WTC11 (cell line): ENCODE data around the gene AQP11. TPM values are rescaled to one million over a fixed set of nuclear protein-coding genes. Genes with fewer than 3 reads are reported as not detected.

ENCODE experiments used
- ATAC-seq: fragments of 200-7000 bp; cut with Tn5 transposase; 2 replicates; pipeline ENCODE4 v1.10.0; 2021; ENCODE audit warnings: mild to moderate bottlenecking, moderate library complexity
- CTCF ChIA-PET: fragments of 300-600 bp; sonication (Branson Sonifier 250); formaldehyde crosslinking; loops from one replicate; lab custom pipeline; 2021; ENCODE audit warnings: antibody characterized with exemption; lab: Charles Lee
- POLR2A ChIA-PET: fragments of 350-600 bp; sonication (Branson Sonifier 250); formaldehyde crosslinking; loops from one replicate; lab custom pipeline; 2021; ENCODE audit warnings: antibody characterized with exemption; lab: Charles Lee
- DNase-seq: peaks from one replicate; pipeline ENCODE4 v3.0.0; 2021; ENCODE audit warnings: low spot score
- H3K27ac Mint-ChIP-seq: 2 replicates; pipeline ENCODE4 v1.8.0; 2021; ENCODE audit warnings: mixed read lengths
- H3K27me3 Mint-ChIP-seq: 2 replicates; pipeline ENCODE4 v1.8.0; 2021; ENCODE audit warnings: low read depth, mild to moderate bottlenecking, moderate library complexity, mixed read lengths
- H3K36me3 Mint-ChIP-seq: 2 replicates; pipeline ENCODE4 v1.8.0; 2021; ENCODE audit warnings: mixed read lengths
- H3K4me1 Mint-ChIP-seq: 2 replicates; pipeline ENCODE4 v1.8.0; 2022; ENCODE audit warnings: mixed read lengths
- H3K4me3 Mint-ChIP-seq: 2 replicates; pipeline ENCODE4 v1.8.0; 2021; ENCODE audit warnings: mild to moderate bottlenecking, moderate library complexity, mixed read lengths
- H3K9me3 Mint-ChIP-seq: 2 replicates; pipeline ENCODE4 v1.8.0; 2021; ENCODE audit warnings: mixed read lengths
- ARID4B ChIP-seq: sonication (generic); formaldehyde crosslinking; IDR thresholded peaks from 2 replicates; pipeline ENCODE4 v1.8.0; 2023; ENCODE audit warnings: missing genetic modification reagents, mild to moderate bottlenecking, borderline replicate concordance
- ATF1 ChIP-seq: sonication (generic); formaldehyde crosslinking; IDR thresholded peaks from 2 replicates; pipeline ENCODE4 v1.8.1; 2023; ENCODE audit warnings: mild to moderate bottlenecking, moderate library complexity, missing genetic modification reagents
- CREM ChIP-seq: sonication (generic); formaldehyde crosslinking; IDR thresholded peaks from 2 replicates; pipeline ENCODE4 v1.8.1; 2022; ENCODE audit warnings: mild to moderate bottlenecking, missing genetic modification reagents, moderate library complexity
- EMX1 ChIP-seq: fragments of 250-450 bp; sonication (Bioruptor Pico); IDR thresholded peaks from 2 replicates; pipeline ENCODE4 v1.8.0; 2021; ENCODE audit warnings: mild to moderate bottlenecking
- ESRRA ChIP-seq: sonication (generic); formaldehyde crosslinking; IDR thresholded peaks from 2 replicates; pipeline ENCODE4 v1.8.1; 2022; ENCODE audit warnings: mild to moderate bottlenecking, missing genetic modification reagents, borderline replicate concordance
- FOXJ3 ChIP-seq: sonication (generic); formaldehyde crosslinking; IDR thresholded peaks from 2 replicates; pipeline ENCODE4 v1.9.0; 2021; ENCODE audit warnings: missing genetic modification reagents, mild to moderate bottlenecking, borderline replicate concordance
- FOXK1 ChIP-seq: sonication (generic); formaldehyde crosslinking; IDR thresholded peaks from 2 replicates; pipeline ENCODE4 v1.8.0; 2022; ENCODE audit warnings: mild to moderate bottlenecking, moderate library complexity, missing genetic modification reagents
- FOXP1 ChIP-seq: sonication (generic); formaldehyde crosslinking; IDR thresholded peaks from 2 replicates; pipeline ENCODE4 v1.8.0; 2022; ENCODE audit warnings: missing genetic modification reagents, mild to moderate bottlenecking, moderate library complexity, borderline replicate concordance
- GABPB1 ChIP-seq: sonication (generic); formaldehyde crosslinking; IDR thresholded peaks from 2 replicates; pipeline ENCODE4 v1.8.1; 2023; ENCODE audit warnings: mild to moderate bottlenecking, missing genetic modification reagents
- HMGXB4 ChIP-seq: sonication (generic); formaldehyde crosslinking; IDR thresholded peaks from 2 replicates; pipeline ENCODE4 v1.8.1; 2023; ENCODE audit warnings: mild to moderate bottlenecking, moderate library complexity, missing genetic modification reagents
- IRF1 ChIP-seq: sonication (generic); formaldehyde crosslinking; IDR thresholded peaks from 2 replicates; pipeline ENCODE4 v1.8.0; 2023; ENCODE audit warnings: missing genetic modification reagents
- IRF2 ChIP-seq: sonication (generic); formaldehyde crosslinking; IDR thresholded peaks from 2 replicates; pipeline ENCODE4 v1.8.0; 2022; ENCODE audit warnings: low read depth, missing genetic modification reagents, borderline replicate concordance
- NR3C1 ChIP-seq: sonication (generic); formaldehyde crosslinking; conservative IDR thresholded peaks from 2 replicates; pipeline ENCODE4 v1.8.1; 2023; ENCODE audit warnings: low read depth, mild to moderate bottlenecking, missing genetic modification reagents
- RORB ChIP-seq: fragments of 250-450 bp; sonication (Bioruptor Pico); IDR thresholded peaks from 2 replicates; pipeline ENCODE4 v1.9.0; 2021; ENCODE audit warnings: mild to moderate bottlenecking
- SP1 ChIP-seq: sonication (generic); formaldehyde crosslinking; conservative IDR thresholded peaks from 2 replicates; pipeline ENCODE4 v1.8.1; 2022; ENCODE audit warnings: missing genetic modification reagents
- TEAD1 ChIP-seq: sonication (generic); formaldehyde crosslinking; IDR thresholded peaks from 2 replicates; pipeline ENCODE4 v1.8.0; 2022; ENCODE audit warnings: mild to moderate bottlenecking, missing genetic modification reagents
- TEAD4 ChIP-seq: sonication (generic); formaldehyde crosslinking; IDR thresholded peaks from 2 replicates; pipeline ENCODE4 v1.8.0; 2022; ENCODE audit warnings: mild to moderate bottlenecking, missing genetic modification reagents
- ZNF121 ChIP-seq: sonication (generic); formaldehyde crosslinking; IDR thresholded peaks from 2 replicates; pipeline ENCODE4 v1.8.0; 2023; ENCODE audit warnings: missing genetic modification reagents
- ZNF138 ChIP-seq: sonication (generic); formaldehyde crosslinking; conservative IDR thresholded peaks from 2 replicates; pipeline ENCODE4 v1.8.1; 2022; ENCODE audit warnings: mild to moderate bottlenecking, moderate library complexity, missing genetic modification reagents
- ZNF512 ChIP-seq: sonication (generic); formaldehyde crosslinking; IDR thresholded peaks from 2 replicates; pipeline ENCODE4 v1.8.1; 2022; ENCODE audit warnings: missing genetic modification reagents, borderline replicate concordance
- total RNA-seq: library from RNA; stranded (reverse); gene quantifications from 3 replicates; pipeline ENCODE4 v1.2.3, GENCODE V29; 2021
- TF ChIP-seq, protein P1 (sequence below): sonication (generic); formaldehyde crosslinking; IDR thresholded peaks from 2 replicates; pipeline ENCODE4 v1.8.0; 2022; ENCODE audit warnings: mild to moderate bottlenecking, missing genetic modification reagents
- TF ChIP-seq, protein P2 (sequence below): sonication (generic); formaldehyde crosslinking; IDR thresholded peaks from 2 replicates; pipeline ENCODE4 v1.8.1; 2022; ENCODE audit warnings: mild to moderate bottlenecking, moderate library complexity, missing genetic modification reagents
- TF ChIP-seq, protein P3 (sequence below): sonication (generic); formaldehyde crosslinking; IDR thresholded peaks from 2 replicates; pipeline ENCODE4 v1.8.0; 2022; ENCODE audit warnings: missing genetic modification reagents

Gene AQP11
- total RNA-seq, 1 experiment from 2014 or later, result 1.2 TPM

DNA sequence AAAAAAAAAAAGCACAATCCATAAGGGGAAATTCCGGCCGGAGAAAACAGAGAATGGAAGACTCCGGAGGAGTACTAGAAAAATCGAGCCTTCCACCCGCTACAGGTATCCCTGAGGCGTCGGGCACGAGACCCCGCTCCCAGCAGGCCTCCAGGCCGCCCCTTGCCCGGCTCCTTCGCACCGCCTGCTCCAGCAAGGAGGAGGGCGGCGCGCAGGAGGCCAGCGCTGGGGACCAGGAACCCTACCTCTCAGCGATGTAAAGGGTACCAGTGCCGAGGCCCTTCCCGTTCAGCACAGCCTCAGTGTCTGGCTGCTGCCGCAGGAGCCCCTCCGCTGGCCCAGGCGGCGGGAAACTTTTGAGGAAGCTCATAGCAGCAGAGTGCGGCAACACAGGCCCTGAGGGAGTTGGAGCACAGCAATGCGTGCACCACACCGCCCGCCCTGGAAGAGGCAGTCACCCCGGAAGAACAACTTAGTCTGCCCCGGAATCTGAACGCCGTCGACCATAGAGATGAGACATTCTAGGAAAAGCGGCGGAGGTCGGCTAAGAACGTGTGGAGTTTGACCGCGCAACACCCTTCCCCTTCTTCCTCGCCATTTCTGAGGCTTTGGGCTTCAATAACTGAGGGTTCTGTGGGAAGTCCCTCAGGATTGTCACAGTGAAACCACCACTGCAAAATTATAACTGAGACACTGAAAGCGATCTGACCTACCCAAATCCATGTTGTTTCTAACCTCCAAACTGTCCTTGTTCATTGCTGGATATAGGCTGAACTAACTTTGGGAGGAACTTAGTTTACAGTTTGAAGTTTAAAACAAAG, 47.8 kb downstream of the AQP11 start, which contains the start of gene CLNS1A:
Gene CLNS1A (minus strand): TSS at position 450 of the 821 bp plus-strand sequence. CDS start 80 bp downstream, at position 370.
- ChIA-PET POLR2A (interaction anchor here (2.0 kb wide), 1 partner anchor 48 kb away, joined by 6 read pairs; the partner anchor contains the start of gene AQP11), CTCF (interaction anchor here (0.7 kb wide), 1 partner anchor 546 kb away, joined by 3 read pairs; no protein-coding TSS in a partner anchor)
- Mint-ChIP-seq H3K4me1 (peaks cover 21% of the 10 kb centered on the region), H3K9me3 (peaks cover 13% of the 10 kb centered on the region), H3K27me3 (no peaks in the 10 kb centered on the region), H3K4me3 (peak within 1 kb of the TSS; percentile 95), H3K36me3 (peaks cover 9% of the 10 kb centered on the region), H3K27ac (peak within 1 kb of the TSS; percentile 98)
- DNase-seq, result peak; percentile 79
- peak; percentile 95 for ATAC-seq
- TF ChIP-seq HMGXB4 (CRISPR knock-in tag) (peak; percentile 57; the same call in 1 of the 2 replicates), CREM (CRISPR knock-in tag) (peak; percentile 82), FOXJ3 (CRISPR knock-in tag) (no peak), FOXK1 (CRISPR knock-in tag) (peak; percentile 100), ESRRA (CRISPR knock-in tag) (peak; percentile 60; the same call in 1 of the 2 replicates), GABPB1 (CRISPR knock-in tag) (peak; percentile 82), ATF1 (CRISPR knock-in tag) (0 out of 2 replicates have a peak, but pooled peaks have one; percentile 34), ZNF121 (peak; percentile 13; the same call in 1 of the 2 replicates), TEAD4 (CRISPR knock-in tag) (0 out of 2 replicates have a peak, but pooled peaks have one; percentile 28), RORB (no peak), ZNF138 (CRISPR knock-in tag) (no peak), TEAD1 (CRISPR knock-in tag) (peak; percentile 78), EMX1 (no peak), IRF1 (CRISPR knock-in tag) (no peak; the same call in 1 of the 2 replicates), IRF2 (CRISPR knock-in tag) (no peak), ARID4B (CRISPR knock-in tag) (peak; percentile 79), NR3C1 (CRISPR knock-in tag) (no peak), ZNF512 (CRISPR knock-in tag) (peak; percentile 99), SP1 (CRISPR knock-in tag) (0 out of 2 replicates have a peak, but pooled peaks have one; percentile 58), FOXP1 (CRISPR knock-in tag) (peak; percentile 88)
- TF ChIP-seq, protein P1, sequence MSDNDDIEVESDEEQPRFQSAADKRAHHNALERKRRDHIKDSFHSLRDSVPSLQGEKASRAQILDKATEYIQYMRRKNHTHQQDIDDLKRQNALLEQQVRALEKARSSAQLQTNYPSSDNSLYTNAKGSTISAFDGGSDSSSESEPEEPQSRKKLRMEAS (CRISPR knock-in tag), result peak; percentile 89
- TF ChIP-seq, protein P2, sequence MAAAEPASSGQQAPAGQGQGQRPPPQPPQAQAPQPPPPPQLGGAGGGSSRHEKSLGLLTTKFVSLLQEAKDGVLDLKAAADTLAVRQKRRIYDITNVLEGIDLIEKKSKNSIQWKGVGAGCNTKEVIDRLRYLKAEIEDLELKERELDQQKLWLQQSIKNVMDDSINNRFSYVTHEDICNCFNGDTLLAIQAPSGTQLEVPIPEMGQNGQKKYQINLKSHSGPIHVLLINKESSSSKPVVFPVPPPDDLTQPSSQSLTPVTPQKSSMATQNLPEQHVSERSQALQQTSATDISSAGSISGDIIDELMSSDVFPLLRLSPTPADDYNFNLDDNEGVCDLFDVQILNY (CRISPR knock-in tag), result peak; percentile 84
- TF ChIP-seq, protein P3, sequence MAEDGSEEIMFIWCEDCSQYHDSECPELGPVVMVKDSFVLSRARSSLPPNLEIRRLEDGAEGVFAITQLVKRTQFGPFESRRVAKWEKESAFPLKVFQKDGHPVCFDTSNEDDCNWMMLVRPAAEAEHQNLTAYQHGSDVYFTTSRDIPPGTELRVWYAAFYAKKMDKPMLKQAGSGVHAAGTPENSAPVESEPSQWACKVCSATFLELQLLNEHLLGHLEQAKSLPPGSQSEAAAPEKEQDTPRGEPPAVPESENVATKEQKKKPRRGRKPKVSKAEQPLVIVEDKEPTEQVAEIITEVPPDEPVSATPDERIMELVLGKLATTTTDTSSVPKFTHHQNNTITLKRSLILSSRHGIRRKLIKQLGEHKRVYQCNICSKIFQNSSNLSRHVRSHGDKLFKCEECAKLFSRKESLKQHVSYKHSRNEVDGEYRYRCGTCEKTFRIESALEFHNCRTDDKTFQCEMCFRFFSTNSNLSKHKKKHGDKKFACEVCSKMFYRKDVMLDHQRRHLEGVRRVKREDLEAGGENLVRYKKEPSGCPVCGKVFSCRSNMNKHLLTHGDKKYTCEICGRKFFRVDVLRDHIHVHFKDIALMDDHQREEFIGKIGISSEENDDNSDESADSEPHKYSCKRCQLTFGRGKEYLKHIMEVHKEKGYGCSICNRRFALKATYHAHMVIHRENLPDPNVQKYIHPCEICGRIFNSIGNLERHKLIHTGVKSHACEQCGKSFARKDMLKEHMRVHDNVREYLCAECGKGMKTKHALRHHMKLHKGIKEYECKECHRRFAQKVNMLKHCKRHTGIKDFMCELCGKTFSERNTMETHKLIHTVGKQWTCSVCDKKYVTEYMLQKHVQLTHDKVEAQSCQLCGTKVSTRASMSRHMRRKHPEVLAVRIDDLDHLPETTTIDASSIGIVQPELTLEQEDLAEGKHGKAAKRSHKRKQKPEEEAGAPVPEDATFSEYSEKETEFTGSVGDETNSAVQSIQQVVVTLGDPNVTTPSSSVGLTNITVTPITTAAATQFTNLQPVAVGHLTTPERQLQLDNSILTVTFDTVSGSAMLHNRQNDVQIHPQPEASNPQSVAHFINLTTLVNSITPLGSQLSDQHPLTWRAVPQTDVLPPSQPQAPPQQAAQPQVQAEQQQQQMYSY, result 0 out of 2 replicates have a peak, but pooled peaks have one; percentile 22
